GM12878 (cell line): Measurements from ENCODE around the gene LSP1. TPM values are rescaled to one million over a fixed set of nuclear protein-coding genes. Genes with fewer than 3 reads are reported as not detected.

ENCODE experiments used
- ATAC-seq: fragments of 200-7000 bp; cut with Tn5 transposase; 3 replicates; pipeline ENCODE4 v1.9.1; 2020; ENCODE audit warnings: mild to moderate bottlenecking, moderate library complexity
- BruUV-seq: library from RNA; stranded (reverse); fragments of 400-500 nt; replicated peaks from 2 replicates; lab custom pipeline; 2021; lab: Mats Ljungman, UMichigan
- CTCF ChIA-PET: fragments of 300-600 bp; sonication (Branson Sonifier 250); formaldehyde crosslinking; extraction: SDS; loops from one replicate; lab custom pipeline; 2021; ENCODE audit warnings: inconsistent platforms; lab: Yijun Ruan, JAX
- POLR2A ChIA-PET: fragments of 350-600 bp; formaldehyde crosslinking; extraction: SDS; loops from one replicate; lab custom pipeline; 2021; ENCODE audit warnings: inconsistent platforms; lab: Charles Lee
- RAD21 ChIA-PET: fragments of 300-600 bp; sonication (Branson Sonifier 250); formaldehyde crosslinking; loops from one replicate; lab custom pipeline; 2023; ENCODE audit warnings: antibody characterized with exemption; ENCODE audit not compliant: unreplicated experiment; lab: Charles Lee
- SMC1A ChIA-PET: fragments of 300-600 bp; sonication (Branson Sonifier 250); formaldehyde crosslinking; loops from one replicate; lab custom pipeline; 2023; ENCODE audit not compliant: unreplicated experiment, uncharacterized antibody; lab: Charles Lee
- DNase-seq: peaks from one replicate; pipeline ENCODE4 v3.0.0-alpha.2; 2011; ENCODE audit warnings: low read depth, low spot score
- FAIRE-seq: peaks from 3 replicates; lab custom pipeline; 2011; peaks lifted over from hg19 to GRCh38; lab: Jason Lieb, UNC
- H2AFZ ChIP-seq: 2 replicates; pipeline ENCODE4 v1.6.0; 2011; ENCODE audit warnings: low read depth, low read length, control low read depth; ENCODE audit not compliant: control insufficient read depth
- H3K27ac ChIP-seq: 2 replicates; pipeline ENCODE4 v1.5.1; 2011; ENCODE audit warnings: control low read depth; ENCODE audit not compliant: control insufficient read depth, insufficient read depth
- H3K27me3 ChIP-seq, 2 experiments: replicated peaks in 1 of 2; 2 replicates each; pipeline versions ENCODE4 v1.6.0 to v1.6.1; 2011; ENCODE audit warnings: low read length in 1 of 2; ENCODE audit not compliant: control insufficient read depth in 2 of 2, insufficient read depth in 2 of 2
- H3K36me3 ChIP-seq, 2 experiments: 2 replicates each; pipeline ENCODE4 v1.5.1; 2011; ENCODE audit warnings: low read length in 1 of 2; ENCODE audit not compliant: control insufficient read depth in 2 of 2, insufficient read depth in 2 of 2
- H3K4me1 ChIP-seq: 2 replicates; pipeline ENCODE4 v1.6.1; 2011; ENCODE audit warnings: mild to moderate bottlenecking, low read length, moderate library complexity, mixed read lengths; ENCODE audit not compliant: control insufficient read depth, insufficient read depth
- H3K4me2 ChIP-seq: 2 replicates; pipeline ENCODE4 v1.6.0; 2011; ENCODE audit warnings: control low read depth; ENCODE audit not compliant: control insufficient read depth, insufficient read depth
- H3K4me3 ChIP-seq: fragments of 200-600 bp; sonication (generic); 2 replicates; pipeline ENCODE4 v1.5.1; 2016
- H3K79me2 ChIP-seq: 2 replicates; pipeline ENCODE4 v1.6.0; 2011; ENCODE audit warnings: low read length; ENCODE audit not compliant: control insufficient read depth, insufficient read depth
- H3K9ac ChIP-seq: 2 replicates; pipeline ENCODE4 v1.8.0; 2011; ENCODE audit warnings: low read length, control low read depth, mixed read lengths; ENCODE audit not compliant: control insufficient read depth, insufficient read depth
- H3K9me3 ChIP-seq: replicated peaks from 3 replicates; pipeline ENCODE4 v1.5.1; 2011; ENCODE audit warnings: mild to moderate bottlenecking, low read length; ENCODE audit not compliant: control insufficient read depth, insufficient read depth
- H4K20me1 ChIP-seq: 2 replicates; pipeline ENCODE4 v1.6.0; 2011; ENCODE audit not compliant: control insufficient read depth, insufficient read depth
- BCL11A ChIP-seq: IDR thresholded peaks from 2 replicates; pipeline ENCODE4 v1.6.1; 2011; ENCODE audit warnings: low read depth, low read length
- CREB1 ChIP-seq: IDR thresholded peaks from 2 replicates; pipeline ENCODE4 v1.6.1; 2012; ENCODE audit warnings: low read depth, mild to moderate bottlenecking, inconsistent platforms
- WGBS: methylation state at CpG from one replicate; pipeline ENCODE4 v1.1.6; 2016; ENCODE audit warnings: low lambda C conversion rate; ENCODE audit not compliant: insufficient replicate concordance, insufficient coverage; ENCODE audit errors: missing lambda C conversion rate; 5-methylcytosine and 5-hydroxymethylcytosine counted together
- in situ Hi-C: fragments of 300-500 bp; cut with MboI; formaldehyde crosslinking; loops from 9 replicates; pipeline ENCODE4 v1.14.3; 2018; ENCODE audit warnings: mixed read lengths
- intact Hi-C: fragments of 100-400 bp; cut with micrococcal nuclease; formaldehyde crosslinking; loops from one replicate; pipeline ENCODE4 v1.14.2; 2022; ENCODE audit not compliant: unreplicated experiment
- polyA plus RNA-seq, 11 experiments: library from polyadenylated mRNA; depleted of rRNA in 4 of 11; unstranded in 6 of 11; stranded (reverse) in 5 of 11; fragments of >200 nt; fragmentation: Nextera tagmentation in 4 of 11; fragmentation: Illumina TruSeq in 1 of 11; extraction: Ambion mirVana in 4 of 11; extraction: Trizol in 1 of 11; gene quantifications; 1 replicate in 1 of 11; 2 replicates in 10 of 11; pipeline versions ENCODE4 v1.2.1 to v1.2.3, GENCODE V29; 2011 to 2016; ENCODE audit warnings: inconsistent platforms in 2 of 11, missing spikeins in 2 of 11, low read depth in 1 of 11
- total RNA-seq, 4 experiments: library from RNA; depleted of rRNA in 3 of 4; stranded (reverse); fragments of >200 nt in 3 of 4; fragmentation: Illumina TruSeq in 1 of 4; extraction: Trizol in 1 of 4; gene quantifications; 2 replicates each; pipeline versions ENCODE4 v1.2.1 to v1.2.3, GENCODE V29; 2013 to 2021

The LSP1 gene
- total and polyA plus RNA-seq, 10 of the 15 experiments (the other 5 are each of a cell fraction or from before 2014, with no cell fraction given): 19.2 to 488 (median 369) TPM

GRCh38 chr11:1879342-1879940, 26.6 kb downstream of the LSP1 start:
- H4K20me1 ChIP-seq: peaks cover 5% of the 10 kb centered on the region; the same call in 1 of the 2 replicates
- no peak overlapping the region for H3K4me2 ChIP-seq
- RAD21 ChIA-PET: no interaction called here
- FAIRE-seq: no peak
- no peaks in the 10 kb centered on the region; the same call in 1 of the 2 replicates for H3K4me1 ChIP-seq
- H3K9ac ChIP-seq: no peak overlapping the region
- intact Hi-C loops: no loop called here
- in situ Hi-C loops: no loop called here
- POLR2A ChIA-PET: no interaction called here
- CTCF ChIA-PET: interaction anchor here (0.5 to 1.0 kb wide), 2 partner anchors 27 to 38 kb away, joined by 3 to 4 read pairs; partner anchors contain the start of gene LSP1
- no TSS peak for BruUV-seq
- no peak for DNase-seq
- H2AFZ ChIP-seq: no peak overlapping the region
- H3K27me3 ChIP-seq: no peaks in the 10 kb centered on the region
- SMC1A ChIA-PET: no interaction called here
- H3K36me3 ChIP-seq: peaks cover 9 to 34% of the 10 kb centered on the region in 2 experiments; a peak in 3 of 4 replicates
- ATAC-seq: no peak
- no peak overlapping the region for H3K27ac ChIP-seq
- no peaks in the 10 kb centered on the region for H3K9me3 ChIP-seq
- no peaks in the 10 kb centered on the region; the same call in none of the 2 replicates for H3K79me2 ChIP-seq
- no peak for TF ChIP-seq BCL11A
- WGBS: 75% methylated on average over 13 of the region's 13 CpGs
- no peak overlapping the region for H3K4me3 ChIP-seq

- no peaks in the 10 kb centered on the region for H3K27me3 ChIP-seq
- H3K4me1 ChIP-seq: no peaks in the 10 kb centered on the region; the same call in 1 of the 2 replicates
- ChIA-PET POLR2A (no interaction called here), RAD21 (no interaction called here), CTCF (no interaction called here), SMC1A (no interaction called here)
- no peak for TF ChIP-seq CREB1
- H3K27ac ChIP-seq: no peak overlapping the region
- no peaks in the 10 kb centered on the region for H3K9me3 ChIP-seq
- H3K36me3 ChIP-seq: peaks cover 16 to 38% of the 10 kb centered on the region in 2 experiments
- H2AFZ ChIP-seq: no peak overlapping the region
- no peak overlapping the region for H3K4me3 ChIP-seq
- H3K79me2 ChIP-seq: no peaks in the 10 kb centered on the region; the same call in none of the 2 replicates
- peaks cover 5% of the 10 kb centered on the region; the same call in 1 of the 2 replicates for H4K20me1 ChIP-seq
- no peak overlapping the region for H3K9ac ChIP-seq
- ATAC-seq: no peak
- no peak overlapping the region for H3K4me2 ChIP-seq
- no peak for FAIRE-seq
- in situ Hi-C loops (loop anchor here (5.0 kb wide), 1 partner anchor 37 kb away; the partner anchor contains the start of gene TNNT3), intact Hi-C loops (no loop called here)
- BruUV-seq: no TSS peak
- DNase-seq: no peak
- WGBS: 79% methylated on average over 32 of the region's 32 CpGs
Measured at GRCh38 chr11:1879941-1880720, 27.2 kb downstream of the LSP1 start.
